IPS-20b (cell line): ENCODE data around the gene PDXK.
A peak's percentile ranks its signal among the peaks of the same experiment; 100 is the strongest.

Experiments
- H3K27ac ChIP-seq: one replicate; pipeline ENCODE4 v1.5.1; 2013; ENCODE audit warnings: low read length
- H3K27me3 ChIP-seq: 2 replicates; pipeline ENCODE4 v1.6.1; 2013; ENCODE audit warnings: mild to moderate bottlenecking, low read length, inconsistent platforms; ENCODE audit not compliant: insufficient read depth
- H3K36me3 ChIP-seq: 2 replicates; pipeline ENCODE4 v1.6.1; 2013; ENCODE audit warnings: low read depth, mild to moderate bottlenecking, inconsistent platforms, low read length, moderate library complexity; ENCODE audit not compliant: insufficient read depth
- H3K4me1 ChIP-seq: 2 replicates; pipeline ENCODE4 v1.6.1; 2013; ENCODE audit warnings: mild to moderate bottlenecking, control low read depth, inconsistent platforms, low read length, moderate library complexity; ENCODE audit not compliant: insufficient read depth
- H3K4me3 ChIP-seq: 2 replicates; pipeline ENCODE4 v1.5.1; 2013; ENCODE audit warnings: mild to moderate bottlenecking, low read length, inconsistent platforms
- H3K9ac ChIP-seq: 2 replicates; pipeline ENCODE4 v1.6.1; 2013; ENCODE audit warnings: low read depth, mild to moderate bottlenecking, inconsistent platforms, low read length, moderate library complexity
- H3K9me3 ChIP-seq: 2 replicates; pipeline ENCODE4 v1.6.1; 2013; ENCODE audit warnings: mild to moderate bottlenecking, low read depth, low read length, inconsistent platforms; ENCODE audit not compliant: insufficient read depth

Gene PDXK

GRCh38 chr21:43717967-43718871 lies 710 bp upstream of the PDXK start:
- Histone ChIP-seq H3K9ac (peak overlapping the region; percentile 71; the same call in 1 of the 2 replicates), H3K9me3 (no peaks in the 10 kb centered on the region), H3K27me3 (peaks cover 34% of the 10 kb centered on the region), H3K4me1 (peaks cover 9% of the 10 kb centered on the region), H3K36me3 (peaks cover 3% of the 10 kb centered on the region; the same call in 1 of the 2 replicates), H3K4me3 (peak overlapping the region; percentile 82; the same call in 1 of the 2 replicates), H3K27ac (no peak overlapping the region)

GRCh38 chr21:43719748-43720538 lies 1.0 kb downstream of the PDXK start:
- Histone ChIP-seq H3K4me1 (peaks cover 9% of the 10 kb centered on the region), H3K27me3 (peaks cover 34% of the 10 kb centered on the region), H3K9me3 (no peaks in the 10 kb centered on the region), H3K9ac (peak overlapping the region; percentile 83), H3K36me3 (peaks cover 9% of the 10 kb centered on the region), H3K27ac (no peak overlapping the region), H3K4me3 (peak overlapping the region; percentile 82)

- Histone ChIP-seq H3K27ac (no peak overlapping the region), H3K27me3 (peaks cover 33% of the 10 kb centered on the region), H3K9me3 (no peaks in the 10 kb centered on the region), H3K4me1 (peaks cover 9% of the 10 kb centered on the region), H3K4me3 (peak overlapping the region; percentile 82), H3K36me3 (peaks cover 9% of the 10 kb centered on the region), H3K9ac (peak overlapping the region; percentile 83; the same call in 1 of the 2 replicates)
Measured at GRCh38 chr21:43720539-43721166, 1.7 kb downstream of the PDXK start.

- Histone ChIP-seq H3K27ac (no peak overlapping the region), H3K9ac (no peak overlapping the region)
Measured at GRCh38 chr21:43721206-43721605, 2.3 kb downstream of the PDXK start.

GRCh38 chr21:43721939-43722338 lies 3.0 kb downstream of the PDXK start:
- H3K4me3 ChIP-seq = no peak overlapping the region
- H3K27ac ChIP-seq = no peak overlapping the region
- H3K36me3 ChIP-seq = peaks cover 9% of the 10 kb centered on the region
- H3K9me3 ChIP-seq = no peaks in the 10 kb centered on the region
- H3K4me1 ChIP-seq = peaks cover 9% of the 10 kb centered on the region
- H3K27me3 ChIP-seq = peaks cover 20% of the 10 kb centered on the region
- H3K9ac ChIP-seq = no peak overlapping the region

More at GRCh38 chr21:43721206-43721605, 2.3 kb downstream of the PDXK start:
- Histone ChIP-seq H3K36me3 (peaks cover 9% of the 10 kb centered on the region), H3K4me1 (peaks cover 9% of the 10 kb centered on the region), H3K9me3 (no peaks in the 10 kb centered on the region), H3K27me3 (peaks cover 27% of the 10 kb centered on the region), H3K4me3 (peak overlapping the region; percentile 82; the same call in 1 of the 2 replicates)

- Histone ChIP-seq H3K4me3 (no peak overlapping the region), H3K4me1 (peaks cover 9% of the 10 kb centered on the region), H3K9me3 (no peaks in the 10 kb centered on the region), H3K27ac (no peak overlapping the region), H3K36me3 (peaks cover 9% of the 10 kb centered on the region), H3K9ac (no peak overlapping the region), H3K27me3 (peaks cover 5% of the 10 kb centered on the region; the same call in 1 of the 2 replicates)
Measured at GRCh38 chr21:43723648-43724047, 4.7 kb downstream of the PDXK start.

GRCh38 chr21:43726686-43727518 lies 8.0 kb downstream of the PDXK start:
- H3K9me3 ChIP-seq = no peaks in the 10 kb centered on the region
- no peak overlapping the region for H3K9ac ChIP-seq
- peaks cover 6% of the 10 kb centered on the region for H3K36me3 ChIP-seq
- no peaks in the 10 kb centered on the region for H3K27me3 ChIP-seq
- H3K4me3 ChIP-seq = no peak overlapping the region
- no peak overlapping the region for H3K27ac ChIP-seq
- H3K4me1 ChIP-seq = no peaks in the 10 kb centered on the region

- Histone ChIP-seq H3K9ac (peak overlapping the region; percentile 88; the same call in 1 of the 2 replicates), H3K4me3 (peak overlapping the region; percentile 83; the same call in 1 of the 2 replicates), H3K4me1 (no peaks in the 10 kb centered on the region), H3K27ac (peak overlapping the region; percentile 79), H3K36me3 (peaks cover 6% of the 10 kb centered on the region), H3K27me3 (no peaks in the 10 kb centered on the region), H3K9me3 (no peaks in the 10 kb centered on the region)
Measured at GRCh38 chr21:43727519-43728153, 8.7 kb downstream of the PDXK start.

- no peaks in the 10 kb centered on the region for H3K4me1 ChIP-seq
- peaks cover 6% of the 10 kb centered on the region for H3K36me3 ChIP-seq
- peak overlapping the region; percentile 88; the same call in 1 of the 2 replicates for H3K9ac ChIP-seq
- H3K9me3 ChIP-seq = no peaks in the 10 kb centered on the region
- peak overlapping the region; percentile 83 for H3K4me3 ChIP-seq
- peak overlapping the region; percentile 79 for H3K27ac ChIP-seq
- H3K27me3 ChIP-seq = no peaks in the 10 kb centered on the region
Measured at GRCh38 chr21:43728154-43728466, 9.2 kb downstream of the PDXK start.

GRCh38 chr21:43728467-43729390 lies 9.8 kb downstream of the PDXK start:
- H3K36me3 ChIP-seq = peaks cover 2% of the 10 kb centered on the region
- H3K4me1 ChIP-seq = no peaks in the 10 kb centered on the region
- peak overlapping the region; percentile 83 for H3K4me3 ChIP-seq
- H3K27me3 ChIP-seq = no peaks in the 10 kb centered on the region
- peak overlapping the region; percentile 79 for H3K27ac ChIP-seq
- H3K9me3 ChIP-seq = no peaks in the 10 kb centered on the region
- H3K9ac ChIP-seq = peak overlapping the region; percentile 88
